Fibroblast of pulmonary artery (primary cell): ENCODE measurements around the gene TNFRSF8.
A peak's percentile ranks its signal among the peaks of the same experiment; 100 is the strongest.

Source experiments
- DNase-seq: peaks from one replicate; pipeline ENCODE4 v3.0.0-alpha.2; 2010; ENCODE audit warnings: low read depth
- H3K4me3 ChIP-seq: replicated peaks from 2 replicates; pipeline ENCODE4 v1.5.1; 2011; ENCODE audit warnings: low read depth, mild to moderate bottlenecking, control low read depth, low read length, moderate library complexity
- CTCF ChIP-seq: IDR thresholded peaks from 2 replicates; pipeline ENCODE4 v1.5.1; 2011; ENCODE audit warnings: mild to moderate bottlenecking, control low read depth, low read length, inconsistent platforms; ENCODE audit errors: missing control alignments

TNFRSF8 gene

GRCh38 chr1:12148958-12149790 is 86.1 kb downstream of the TNFRSF8 start:
- TF ChIP-seq CTCF, result no peak
- no peak for DNase-seq
- H3K4me3 ChIP-seq, result no peak overlapping the region

- TF ChIP-seq CTCF, result no peak
- no peak for DNase-seq
- no peak overlapping the region for H3K4me3 ChIP-seq
Observed at GRCh38 chr1:12149791-12150175, 86.7 kb downstream of the TNFRSF8 start.

GRCh38 chr1:12150456-12151200 is 87.5 kb downstream of the TNFRSF8 start:
- H3K4me3 ChIP-seq, result no peak overlapping the region
- no peak for TF ChIP-seq CTCF
- no peak for DNase-seq

GRCh38 chr1:12151465-12151864 is 88.4 kb downstream of the TNFRSF8 start:
- no peak for DNase-seq
- no peak for TF ChIP-seq CTCF
- no peak overlapping the region for H3K4me3 ChIP-seq

- H3K4me3 ChIP-seq, result no peak overlapping the region
- no peak for DNase-seq
- TF ChIP-seq CTCF, result no peak
Observed at GRCh38 chr1:12152113-12152891, 89.2 kb downstream of the TNFRSF8 start.

GRCh38 chr1:12153181-12153785 is 90.2 kb downstream of the TNFRSF8 start:
- peak; percentile 64 for DNase-seq
- H3K4me3 ChIP-seq, result no peak overlapping the region
- TF ChIP-seq CTCF, result no peak
